ENCODE measurements around the gene PTPN2. TPM values are rescaled to one million over a fixed set of nuclear protein-coding genes. Genes with fewer than 3 reads are reported as not detected.

Gene PTPN2
- total and polyA plus RNA-seq, 9 of the 15 experiments (the other 6 are each of a cell fraction or from before 2014, with no cell fraction given), result 36.6 to 66.4 (median 43.8) TPM

GRCh38 chr18:12928206-12928605 lies 44.2 kb upstream of the PTPN2 start:
- Histone ChIP-seq H3K9ac (ENCODE audit: insufficient read depth in 1 of 2, low read depth in 2 of 2, low read length in 2 of 2) (no peak overlapping the region), H3K4me2 (ENCODE audit: insufficient read depth, low read length) (no peak overlapping the region), H4K20me1 (replicated peaks; ENCODE audit: control insufficient read depth, insufficient read depth, low read length) (no peaks in the 10 kb centered on the region), H3K27ac (ENCODE audit: extremely low read depth, low read depth, low read length) (no peak overlapping the region), H3K9me3 (replicated peaks; ENCODE audit: control insufficient read depth, insufficient read depth, low read depth, low read length) (no peaks in the 10 kb centered on the region), H3K79me2 (ENCODE audit: control insufficient read depth, insufficient read depth, low read length) (no peaks in the 10 kb centered on the region), H3K36me3 (ENCODE audit: control insufficient read depth, insufficient read depth, low read length) (no peaks in the 10 kb centered on the region), H3K4me3 (no peak overlapping the region), H2AFZ (ENCODE audit: low read depth, low read length) (no peak overlapping the region), H3K4me1 (replicated peaks in 1 of 2; ENCODE audit: control insufficient read depth in 2 of 2, insufficient read depth in 2 of 2, low read length in 2 of 2) (no peaks in the 10 kb centered on the region), H3K27me3 (ENCODE audit: control insufficient read depth in 2 of 2, insufficient read depth in 2 of 2, low read length in 2 of 2) (no peaks in the 10 kb centered on the region), H3K9me1 (ENCODE audit: control insufficient read depth, insufficient read depth, low read length) (no peaks in the 10 kb centered on the region)
- intact Hi-C loops (cut with micrococcal nuclease), result no loop called here
- ChIA-PET POLR2A (interaction anchor here (1.1 kb wide), 1 partner anchor 12 kb away, joined by 6 read pairs; no protein-coding TSS in a partner anchor), CTCF (ENCODE audit: low intra/inter-chr PET ratio) (no interaction called here)
- FAIRE-seq (no peak), DNase-seq (ENCODE audit: extremely low read depth in 1 of 4, low spot score in 3 of 4) (no peak), ATAC-seq (no peak)
- BruUV-seq (replicated peaks), result no TSS peak
- 51% methylated on average over 4 of the region's 4 CpGs for WGBS (ENCODE audit: insufficient coverage, low coverage, missing lambda C conversion rate)
- in situ Hi-C loops (cut with MboI), result no loop called here
- TF ChIP-seq FOXA1 (IDR thresholded peaks at IDR 0.05; ENCODE audit: borderline replicate concordance) (no peak), ZNF41 (CRISPR knock-in tag; conservative IDR thresholded peaks at IDR 0.05) (no peak), SMARCB1 (IDR thresholded peaks at IDR 0.05; ENCODE audit: insufficient read length, low read depth) (no peak), ARNT (IDR thresholded peaks at IDR 0.05) (no peak), NFIX (CRISPR knock-in tag; IDR thresholded peaks at IDR 0.05; ENCODE audit: low read depth) (no peak), SMARCA4 (IDR thresholded peaks at IDR 0.05) (no peak), NR3C1 (CRISPR knock-in tag; IDR thresholded peaks at IDR 0.05) (no peak), ZEB2 (IDR thresholded peaks at IDR 0.05) (no peak), HDAC1 (IDR thresholded peaks at IDR 0.05) (no peak), NFIC (IDR thresholded peaks at IDR 0.05) (peak; percentile 55), KAT8 (IDR thresholded peaks at IDR 0.05; ENCODE audit: low read depth) (peak; percentile 79), ESRRA (IDR thresholded peaks at IDR 0.05; ENCODE audit: borderline replicate concordance, low read depth) (no peak), DMBX1 (CRISPR knock-in tag; IDR thresholded peaks at IDR 0.05; ENCODE audit: borderline replicate concordance) (no peak), RAD51 (IDR thresholded peaks at IDR 0.05; ENCODE audit: borderline replicate concordance, low read depth) (peak; percentile 25; the same call in 1 of the 2 replicates), ZNF507 (tag; conservative IDR thresholded peaks at IDR 0.05) (no peak), ZNF696 (CRISPR knock-in tag; conservative IDR thresholded peaks at IDR 0.05) (no peak), TEAD2 (tag; IDR thresholded peaks at IDR 0.05) (no peak), OTX1 (CRISPR knock-in tag; IDR thresholded peaks at IDR 0.05) (no peak), CREM (IDR thresholded peaks at IDR 0.05; ENCODE audit: low read depth) (no peak), MNT (conservative IDR thresholded peaks at IDR 0.05) (no peak), YY1 (IDR thresholded peaks at IDR 0.05; ENCODE audit: borderline replicate concordance in 1 of 3, control insufficient read depth in 1 of 3, extremely low read depth in 1 of 3, insufficient read depth in 3 of 3, insufficient read length in 1 of 3, insufficient replicate concordance in 2 of 3, low read depth in 1 of 3, low read length in 2 of 3) (peak in 1 of 3 experiments; percentile 80), FOXJ3 (CRISPR knock-in tag; IDR thresholded peaks at IDR 0.05) (no peak), HDGF (IDR thresholded peaks at IDR 0.05) (no peak)
- TF ChIP-seq, protein P1, sequence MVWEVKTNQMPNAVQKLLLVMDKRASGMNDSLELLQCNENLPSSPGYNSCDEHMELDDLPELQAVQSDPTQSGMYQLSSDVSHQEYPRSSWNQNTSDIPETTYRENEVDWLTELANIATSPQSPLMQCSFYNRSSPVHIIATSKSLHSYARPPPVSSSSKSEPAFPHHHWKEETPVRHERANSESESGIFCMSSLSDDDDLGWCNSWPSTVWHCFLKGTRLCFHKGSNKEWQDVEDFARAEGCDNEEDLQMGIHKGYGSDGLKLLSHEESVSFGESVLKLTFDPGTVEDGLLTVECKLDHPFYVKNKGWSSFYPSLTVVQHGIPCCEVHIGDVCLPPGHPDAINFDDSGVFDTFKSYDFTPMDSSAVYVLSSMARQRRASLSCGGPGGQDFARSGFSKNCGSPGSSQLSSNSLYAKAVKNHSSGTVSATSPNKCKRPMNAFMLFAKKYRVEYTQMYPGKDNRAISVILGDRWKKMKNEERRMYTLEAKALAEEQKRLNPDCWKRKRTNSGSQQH (CRISPR knock-in tag; IDR thresholded peaks at IDR 0.05), result no peak

Data from K562 (cell line).